Prostate gland (tissue), 2 donors: Measurements from ENCODE around the gene PWWP2B.

ENCODE experiments used
- POLR2A ChIP-seq: fragments of 450-650 bp; IDR thresholded peaks from one replicate; pipeline ENCODE4 v1.6.1; 2016; ENCODE audit warnings: antibody characterized with exemption, mild to moderate bottlenecking
- POLR2AphosphoS5 ChIP-seq: sonication (generic); formaldehyde crosslinking; IDR thresholded peaks from one replicate; pipeline ENCODE4 v1.6.1; 2017; ENCODE audit warnings: antibody characterized with exemption
- TF ChIP-seq, protein P1 (sequence below), 4 experiments: fragments of 200-600 bp in 2 of 4; fragments of 450-650 bp in 2 of 4; sonication (generic) in 2 of 4; IDR thresholded peaks; 1 replicate in 3 of 4; 2 replicates in 1 of 4; pipeline ENCODE4 v1.5.1; 2016 to 2019; ENCODE audit warnings: antibody characterized with exemption in 4 of 4, mild to moderate bottlenecking in 2 of 4, moderate library complexity in 2 of 4

DNA sequence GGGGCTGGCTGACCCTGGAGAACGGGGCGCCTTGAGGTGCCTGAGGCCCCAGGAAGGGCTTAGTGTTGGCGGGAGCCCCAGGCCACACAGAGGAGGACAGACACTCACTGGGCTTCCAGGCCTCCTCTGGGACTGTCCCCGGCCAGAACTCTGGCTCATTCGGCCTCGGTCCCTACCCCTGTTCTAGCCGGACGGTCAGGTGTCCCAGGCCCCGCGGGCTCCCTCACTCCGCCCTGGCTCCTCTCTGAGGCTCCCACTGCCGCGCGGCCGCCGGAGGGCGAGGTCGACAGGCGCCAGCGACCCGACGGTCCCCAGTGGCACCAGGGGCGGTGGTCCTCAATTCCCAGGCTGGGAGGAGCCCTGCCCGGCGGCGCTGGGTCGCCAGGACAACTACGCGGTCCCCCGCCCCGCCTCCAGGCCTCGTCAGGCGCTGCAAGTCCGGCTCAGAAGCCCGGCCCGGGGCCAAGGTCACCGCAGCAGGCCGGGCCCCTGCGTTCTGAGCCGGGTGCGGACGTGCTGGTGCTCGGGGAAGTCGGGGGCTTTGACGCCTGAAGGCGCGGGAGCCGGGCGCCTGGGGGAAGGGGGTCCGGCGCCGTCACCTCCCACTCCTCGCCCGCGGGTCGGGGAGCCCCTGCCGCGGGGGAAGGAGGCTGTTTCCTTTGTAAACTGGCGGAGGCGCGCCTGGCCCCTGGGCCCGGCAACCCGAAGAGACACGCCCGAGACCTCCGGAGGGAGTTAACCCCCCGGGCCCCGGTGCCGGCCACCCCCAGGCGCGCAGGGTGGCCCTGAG, 1.1 kb upstream of the PWWP2B start:
- TF ChIP-seq POLR2A (peak; percentile 51), POLR2AphosphoS5 (no peak)
- TF ChIP-seq, protein P1, sequence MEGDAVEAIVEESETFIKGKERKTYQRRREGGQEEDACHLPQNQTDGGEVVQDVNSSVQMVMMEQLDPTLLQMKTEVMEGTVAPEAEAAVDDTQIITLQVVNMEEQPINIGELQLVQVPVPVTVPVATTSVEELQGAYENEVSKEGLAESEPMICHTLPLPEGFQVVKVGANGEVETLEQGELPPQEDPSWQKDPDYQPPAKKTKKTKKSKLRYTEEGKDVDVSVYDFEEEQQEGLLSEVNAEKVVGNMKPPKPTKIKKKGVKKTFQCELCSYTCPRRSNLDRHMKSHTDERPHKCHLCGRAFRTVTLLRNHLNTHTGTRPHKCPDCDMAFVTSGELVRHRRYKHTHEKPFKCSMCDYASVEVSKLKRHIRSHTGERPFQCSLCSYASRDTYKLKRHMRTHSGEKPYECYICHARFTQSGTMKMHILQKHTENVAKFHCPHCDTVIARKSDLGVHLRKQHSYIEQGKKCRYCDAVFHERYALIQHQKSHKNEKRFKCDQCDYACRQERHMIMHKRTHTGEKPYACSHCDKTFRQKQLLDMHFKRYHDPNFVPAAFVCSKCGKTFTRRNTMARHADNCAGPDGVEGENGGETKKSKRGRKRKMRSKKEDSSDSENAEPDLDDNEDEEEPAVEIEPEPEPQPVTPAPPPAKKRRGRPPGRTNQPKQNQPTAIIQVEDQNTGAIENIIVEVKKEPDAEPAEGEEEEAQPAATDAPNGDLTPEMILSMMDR (IDR thresholded peaks at IDR 0.05), result peak in 2 of 4 experiments; percentile 24 to 26
